ENCODE measurements around the gene SEZ6L2.

- TF ChIP-seq, protein P1, sequence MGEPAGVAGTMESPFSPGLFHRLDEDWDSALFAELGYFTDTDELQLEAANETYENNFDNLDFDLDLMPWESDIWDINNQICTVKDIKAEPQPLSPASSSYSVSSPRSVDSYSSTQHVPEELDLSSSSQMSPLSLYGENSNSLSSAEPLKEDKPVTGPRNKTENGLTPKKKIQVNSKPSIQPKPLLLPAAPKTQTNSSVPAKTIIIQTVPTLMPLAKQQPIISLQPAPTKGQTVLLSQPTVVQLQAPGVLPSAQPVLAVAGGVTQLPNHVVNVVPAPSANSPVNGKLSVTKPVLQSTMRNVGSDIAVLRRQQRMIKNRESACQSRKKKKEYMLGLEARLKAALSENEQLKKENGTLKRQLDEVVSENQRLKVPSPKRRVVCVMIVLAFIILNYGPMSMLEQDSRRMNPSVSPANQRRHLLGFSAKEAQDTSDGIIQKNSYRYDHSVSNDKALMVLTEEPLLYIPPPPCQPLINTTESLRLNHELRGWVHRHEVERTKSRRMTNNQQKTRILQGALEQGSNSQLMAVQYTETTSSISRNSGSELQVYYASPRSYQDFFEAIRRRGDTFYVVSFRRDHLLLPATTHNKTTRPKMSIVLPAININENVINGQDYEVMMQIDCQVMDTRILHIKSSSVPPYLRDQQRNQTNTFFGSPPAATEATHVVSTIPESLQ (CRISPR knock-in tag; IDR thresholded peaks at IDR 0.05) = no peak
- TF ChIP-seq CTCF (IDR thresholded peaks at IDR 0.05 in 2 of 3, conservative IDR thresholded peaks at IDR 0.05 in 1 of 3; ENCODE audit: insufficient read depth in 2 of 3, low read depth in 1 of 3, low read length in 3 of 3) (no peak), FOXK2 (conservative IDR thresholded peaks at IDR 0.05 in 1 of 2, IDR thresholded peaks at IDR 0.05 in 1 of 2; ENCODE audit: low read depth in 2 of 2) (no peak), RBM14 (IDR thresholded peaks at IDR 0.05; ENCODE audit: borderline replicate concordance, insufficient read depth, low read depth, low read length) (no peak), EZH2 (IDR thresholded peaks at IDR 0.05; ENCODE audit: borderline replicate concordance, low read depth, low read length) (no peak), BRD4 (IDR thresholded peaks at IDR 0.05) (no peak), POLR2A (conservative IDR thresholded peaks at IDR 0.05) (no peak), ZNF764 (CRISPR knock-in tag; IDR thresholded peaks at IDR 0.05; ENCODE audit: low read depth) (no peak), ZNF780A (CRISPR knock-in tag; IDR thresholded peaks at IDR 0.05) (no peak), MXI1 (IDR thresholded peaks at IDR 0.05; ENCODE audit: low read depth, low read length) (no peak), MAX (CRISPR knock-in tag; IDR thresholded peaks at IDR 0.05) (no peak), LEF1 (IDR thresholded peaks at IDR 0.05) (no peak)
These were observed 77.7 kb downstream of the SEZ6L2 start for GRCh38 chr16:29821643-29822115.

Data from K562 (cell line).